Measurements from ENCODE around the gene ZDHHC9. TPM values are rescaled to one million over a fixed set of nuclear protein-coding genes. Genes with fewer than 3 reads are reported as not detected.

ZDHHC9 gene
- total RNA-seq, 1 experiment from 2014 or later = 60.8 TPM

DNA sequence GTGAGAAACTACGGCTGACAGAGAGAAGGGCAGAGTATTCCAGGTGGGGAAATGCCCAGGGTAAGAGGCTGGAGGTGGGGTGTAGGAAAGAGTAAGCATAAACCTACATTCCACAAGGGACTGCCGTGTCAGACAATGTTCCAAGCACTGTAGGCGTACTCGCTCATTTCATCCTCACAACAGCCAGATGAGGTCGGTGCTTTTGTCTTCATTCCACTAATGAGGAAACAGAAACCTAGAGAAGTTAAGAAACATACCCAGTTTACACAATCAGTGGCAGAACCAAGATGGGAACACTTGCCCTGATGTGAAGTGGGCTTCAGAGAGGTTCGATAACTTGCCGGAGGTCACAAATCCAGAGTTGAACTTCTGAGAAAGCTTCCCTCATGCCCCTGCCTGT is 59.3 kb downstream of the ZDHHC9 start:
- Mint-ChIP-seq H3K27me3 (ENCODE audit: unreplicated experiment) (peaks cover 16% of the 10 kb centered on the region), H3K36me3 (ENCODE audit: insufficient read depth, unreplicated experiment) (no peaks in the 10 kb centered on the region), H3K9me3 (ENCODE audit: low read depth, unreplicated experiment) (no peaks in the 10 kb centered on the region), H3K27ac (ENCODE audit: unreplicated experiment) (no peak overlapping the region), H3K4me3 (ENCODE audit: low read depth, unreplicated experiment) (no peak overlapping the region), H3K4me1 (ENCODE audit: low read depth, unreplicated experiment) (no peaks in the 10 kb centered on the region)
- no peak for DNase-seq
- CTCF ChIA-PET = no interaction called here
- intact Hi-C loops (cut with micrococcal nuclease; ENCODE audit: unreplicated experiment) = no loop called here
- TF ChIP-seq, protein P1, sequence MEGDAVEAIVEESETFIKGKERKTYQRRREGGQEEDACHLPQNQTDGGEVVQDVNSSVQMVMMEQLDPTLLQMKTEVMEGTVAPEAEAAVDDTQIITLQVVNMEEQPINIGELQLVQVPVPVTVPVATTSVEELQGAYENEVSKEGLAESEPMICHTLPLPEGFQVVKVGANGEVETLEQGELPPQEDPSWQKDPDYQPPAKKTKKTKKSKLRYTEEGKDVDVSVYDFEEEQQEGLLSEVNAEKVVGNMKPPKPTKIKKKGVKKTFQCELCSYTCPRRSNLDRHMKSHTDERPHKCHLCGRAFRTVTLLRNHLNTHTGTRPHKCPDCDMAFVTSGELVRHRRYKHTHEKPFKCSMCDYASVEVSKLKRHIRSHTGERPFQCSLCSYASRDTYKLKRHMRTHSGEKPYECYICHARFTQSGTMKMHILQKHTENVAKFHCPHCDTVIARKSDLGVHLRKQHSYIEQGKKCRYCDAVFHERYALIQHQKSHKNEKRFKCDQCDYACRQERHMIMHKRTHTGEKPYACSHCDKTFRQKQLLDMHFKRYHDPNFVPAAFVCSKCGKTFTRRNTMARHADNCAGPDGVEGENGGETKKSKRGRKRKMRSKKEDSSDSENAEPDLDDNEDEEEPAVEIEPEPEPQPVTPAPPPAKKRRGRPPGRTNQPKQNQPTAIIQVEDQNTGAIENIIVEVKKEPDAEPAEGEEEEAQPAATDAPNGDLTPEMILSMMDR (IDR thresholded peaks at IDR 0.05; ENCODE audit: unreplicated experiment) = no peak
- BruUV-seq (replicated peaks) = no TSS peak

DNA sequence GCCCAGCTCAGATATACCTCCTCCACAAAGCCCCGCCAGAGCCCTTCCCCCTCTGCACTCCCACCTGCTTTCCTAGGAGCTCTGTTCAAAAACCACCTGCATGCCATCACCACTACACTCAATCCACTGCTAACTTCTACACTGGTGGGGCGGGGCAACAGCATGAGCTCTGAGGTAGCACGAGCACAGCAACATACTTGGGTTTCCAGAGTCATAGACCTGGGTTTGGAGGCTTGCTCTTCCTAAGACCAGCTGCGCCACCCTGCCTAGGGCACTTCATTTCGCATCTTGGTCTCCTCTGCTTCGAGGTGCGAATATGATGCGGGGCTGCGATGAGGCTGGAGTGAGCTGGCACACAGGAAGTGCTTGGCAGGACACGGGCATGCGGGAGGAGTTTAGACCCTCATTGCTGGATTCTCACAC is 60.4 kb downstream of the ZDHHC9 start:
- no peak overlapping the region for H3K4me3 Mint-ChIP-seq (ENCODE audit: low read depth, unreplicated experiment)
- no peaks in the 10 kb centered on the region for H3K36me3 Mint-ChIP-seq (ENCODE audit: insufficient read depth, unreplicated experiment)
- no TSS peak for BruUV-seq (replicated peaks)
- H3K9me3 Mint-ChIP-seq (ENCODE audit: low read depth, unreplicated experiment) = no peaks in the 10 kb centered on the region
- no peak overlapping the region for H3K27ac Mint-ChIP-seq (ENCODE audit: unreplicated experiment)
- TF ChIP-seq, protein P1 (IDR thresholded peaks at IDR 0.05; ENCODE audit: unreplicated experiment) = no peak
- no peak for DNase-seq
- H3K4me1 Mint-ChIP-seq (ENCODE audit: low read depth, unreplicated experiment) = no peaks in the 10 kb centered on the region
- H3K27me3 Mint-ChIP-seq (ENCODE audit: unreplicated experiment) = peaks cover 16% of the 10 kb centered on the region
- intact Hi-C loops (cut with micrococcal nuclease; ENCODE audit: unreplicated experiment) = no loop called here
- CTCF ChIA-PET = no interaction called here

DNA sequence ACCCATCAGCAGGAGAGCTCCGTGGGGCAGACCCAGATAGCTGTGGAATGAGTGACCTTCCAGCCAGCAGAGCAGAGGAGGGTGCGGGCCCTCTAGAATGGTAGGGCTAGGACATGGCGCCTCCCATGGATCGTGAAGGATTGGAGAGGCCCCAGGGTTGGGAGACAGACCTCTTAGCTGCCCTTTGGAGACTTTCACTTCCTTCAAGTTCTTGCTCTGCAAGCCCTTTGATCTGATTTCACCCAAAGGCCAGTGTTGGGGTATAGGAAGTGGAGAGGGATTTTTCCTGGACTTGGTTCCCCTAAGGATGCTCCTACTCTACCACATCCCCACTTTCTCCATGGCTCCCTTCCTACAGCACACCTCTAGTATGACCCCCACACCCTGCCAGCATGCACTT is 61.0 kb downstream of the ZDHHC9 start:
- no peak for DNase-seq
- H3K27ac Mint-ChIP-seq (ENCODE audit: unreplicated experiment) = no peak overlapping the region
- TF ChIP-seq, protein P1 (IDR thresholded peaks at IDR 0.05; ENCODE audit: unreplicated experiment) = no peak
- no peak overlapping the region for H3K4me3 Mint-ChIP-seq (ENCODE audit: low read depth, unreplicated experiment)
- peaks cover 16% of the 10 kb centered on the region for H3K27me3 Mint-ChIP-seq (ENCODE audit: unreplicated experiment)
- no TSS peak for BruUV-seq (replicated peaks)
- H3K36me3 Mint-ChIP-seq (ENCODE audit: insufficient read depth, unreplicated experiment) = no peaks in the 10 kb centered on the region
- H3K4me1 Mint-ChIP-seq (ENCODE audit: low read depth, unreplicated experiment) = peaks cover 1% of the 10 kb centered on the region
- no peaks in the 10 kb centered on the region for H3K9me3 Mint-ChIP-seq (ENCODE audit: low read depth, unreplicated experiment)
- intact Hi-C loops (cut with micrococcal nuclease; ENCODE audit: unreplicated experiment) = no loop called here
- CTCF ChIA-PET = interaction anchor here (0.5 kb wide), 1 partner anchor 61 kb away, joined by 3 read pairs; the partner anchor contains the start of gene ZDHHC9

DNA sequence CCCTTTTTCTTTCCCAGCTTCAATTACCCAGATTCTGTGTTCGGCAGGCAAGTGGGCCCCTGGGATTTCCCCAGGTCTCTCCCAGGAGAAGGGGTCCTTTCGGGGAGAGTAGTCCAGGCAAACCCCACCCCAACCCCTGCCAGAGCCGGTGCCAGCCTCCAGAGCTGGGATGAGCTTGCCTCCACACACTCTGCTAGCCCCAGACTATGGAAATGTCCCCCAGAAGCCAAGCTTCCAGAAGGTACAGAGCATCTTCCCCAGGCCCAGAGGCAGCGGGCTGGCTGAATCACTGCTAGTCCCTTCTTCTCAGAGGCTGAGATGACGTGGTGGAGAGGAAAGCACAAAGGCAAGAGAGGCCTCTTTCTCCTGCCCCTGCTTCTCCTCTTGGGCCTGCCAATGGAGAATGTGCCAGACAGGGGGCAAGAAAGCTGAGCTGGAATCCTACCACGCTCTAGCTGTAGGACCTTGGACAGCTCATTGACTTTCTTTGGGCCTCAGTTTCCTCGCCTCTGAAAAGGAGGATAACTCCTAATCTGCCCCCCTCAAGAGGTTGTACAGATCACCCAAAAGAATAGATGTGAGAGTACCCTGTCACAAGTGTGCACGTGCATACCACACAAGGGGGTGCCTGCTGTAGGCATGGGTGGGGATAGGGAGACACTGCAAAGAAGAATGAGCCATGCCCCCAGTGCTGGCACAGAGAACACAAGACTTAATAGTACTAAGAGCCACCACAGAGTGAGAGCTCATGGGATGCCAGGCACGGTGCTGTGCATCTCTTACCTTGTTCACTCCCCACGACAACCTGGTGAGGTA is 61.8 kb downstream of the ZDHHC9 start:
- H3K4me3 Mint-ChIP-seq (ENCODE audit: low read depth, unreplicated experiment) = no peak overlapping the region
- H3K4me1 Mint-ChIP-seq (ENCODE audit: low read depth, unreplicated experiment) = peaks cover 10% of the 10 kb centered on the region
- CTCF ChIA-PET = no interaction called here

More for the DNA sequence above, 61.8 kb downstream of the ZDHHC9 start:
- Mint-ChIP-seq H3K36me3 (ENCODE audit: insufficient read depth, unreplicated experiment) (no peaks in the 10 kb centered on the region), H3K27ac (ENCODE audit: unreplicated experiment) (no peak overlapping the region), H3K9me3 (ENCODE audit: low read depth, unreplicated experiment) (no peaks in the 10 kb centered on the region), H3K27me3 (ENCODE audit: unreplicated experiment) (peaks cover 16% of the 10 kb centered on the region)
- BruUV-seq (replicated peaks) = no TSS peak
- intact Hi-C loops (cut with micrococcal nuclease; ENCODE audit: unreplicated experiment) = no loop called here
- TF ChIP-seq, protein P1 (IDR thresholded peaks at IDR 0.05; ENCODE audit: unreplicated experiment) = no peak
- DNase-seq = no peak

Data from Calu3 (cell line).